Fibroblast of lung (primary cell): Measurements from ENCODE around the gene G6PD.

Experiments used
- CTCF ChIP-seq, 2 donors: IDR thresholded peaks in 1 of 2; conservative IDR thresholded peaks in 1 of 2; 1 replicate in 1 of 2; 2 replicates in 1 of 2; pipeline ENCODE4 v1.5.1; 2011 to 2012; ENCODE audit warnings: low read length in 2 of 2, control low read depth in 1 of 2, inconsistent platforms in 1 of 2, low read depth in 1 of 2, mild to moderate bottlenecking in 1 of 2
- EZH2 ChIP-seq: IDR thresholded peaks from 2 replicates; pipeline ENCODE4 v1.5.1; 2012; ENCODE audit warnings: low read length, control low read depth, mild to moderate bottlenecking; ENCODE audit errors: missing control alignments

DNA sequence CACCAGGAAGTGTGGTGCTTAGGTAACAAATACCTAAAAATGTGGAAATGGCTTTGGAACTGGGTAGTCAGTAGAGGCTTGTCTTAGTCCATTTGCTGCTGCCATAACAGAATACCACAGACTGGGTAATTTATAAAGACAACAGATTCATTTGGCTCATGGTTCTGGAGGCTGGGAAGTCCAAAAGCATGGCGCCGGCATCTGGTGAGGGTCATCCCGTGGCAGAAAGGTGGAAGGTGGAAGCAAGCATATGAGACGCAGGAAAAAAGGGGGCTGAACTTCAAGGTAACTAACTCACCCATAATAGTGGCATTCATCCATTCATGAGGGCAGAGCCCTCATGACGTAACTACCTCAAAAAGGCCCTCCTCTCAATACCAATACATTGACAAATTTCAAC is 37.2 kb downstream of the G6PD start:
- TF ChIP-seq CTCF (conservative IDR thresholded peaks at IDR 0.05 in 1 of 2, IDR thresholded peaks at IDR 0.05 in 1 of 2; ENCODE audit: low read depth in 1 of 2, low read length in 2 of 2) (no peak), EZH2 (no peak)
